ENCODE measurements around the gene GEMIN5. TPM values are rescaled to one million over a fixed set of nuclear protein-coding genes. Genes with fewer than 3 reads are reported as not detected.

The GEMIN5 gene
- total RNA-seq, 1 experiment from 2014 or later = 35.8 TPM

DNA sequence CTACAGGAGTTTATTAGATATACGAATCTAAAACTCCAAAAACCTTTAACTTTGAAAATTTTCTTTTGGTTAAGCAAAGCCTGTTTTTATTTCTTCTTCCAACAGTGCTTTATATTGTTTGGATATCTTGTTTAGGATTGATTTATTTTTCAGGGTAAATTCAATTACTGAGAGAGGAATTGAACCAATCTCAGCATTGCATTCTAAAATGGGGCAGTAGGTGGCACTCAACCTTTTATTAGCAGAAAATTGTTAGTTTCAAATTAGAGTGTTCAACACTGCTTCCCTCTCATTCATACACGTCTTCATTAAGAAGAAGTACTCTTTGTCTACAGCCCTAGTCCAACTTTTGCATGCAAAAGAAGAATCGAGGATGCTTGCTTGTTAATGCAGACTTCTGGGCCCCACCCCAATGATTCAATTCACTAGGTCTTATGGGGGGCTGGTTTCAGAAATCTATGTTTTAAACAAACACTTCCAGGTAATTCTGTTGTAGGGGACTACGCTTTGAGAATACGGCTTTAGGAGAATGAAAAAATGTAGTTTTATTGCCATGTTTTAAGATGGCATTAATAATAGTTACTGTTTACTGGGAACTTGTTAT, 29.5 kb upstream of the GEMIN5 start:
- no peak overlapping the region for H3K23ac ChIP-seq (ENCODE audit: insufficient read length, low read depth, low read length)
- no peaks in the 10 kb centered on the region for H3K79me1 ChIP-seq (ENCODE audit: insufficient read depth, low read depth, low read length, poor library complexity, severe bottlenecking)
- DNase-seq = no peak
- H2BK5ac ChIP-seq (ENCODE audit: insufficient read length, low read length) = no peak overlapping the region
- peak; percentile 68 for TF ChIP-seq CTCF (conservative IDR thresholded peaks at IDR 0.05)
- H3K18ac ChIP-seq (ENCODE audit: insufficient read length, low read depth, low read length) = no peak overlapping the region
- H3K9ac ChIP-seq (ENCODE audit: extremely low read depth, insufficient read length, low read length) = no peak overlapping the region
- Mint-ChIP-seq H3K27me3 (ENCODE audit: low read depth) (no peaks in the 10 kb centered on the region), H3K4me1 (no peaks in the 10 kb centered on the region), H3K4me3 (no peak overlapping the region), H3K27ac (no peak overlapping the region), H3K36me3 (ENCODE audit: insufficient read depth in 1 of 3, low read depth in 3 of 3) (peaks cover 0 to 6% (median 5%) of the 10 kb centered on the region in 3 experiments; a peak in 4 of 7 replicates), H3K9me3 (no peaks in the 10 kb centered on the region)
- no peak overlapping the region for H4K5ac ChIP-seq (ENCODE audit: insufficient read length, low read depth, low read length)
- H2BK120ac ChIP-seq (ENCODE audit: low read depth, low read length, poor library complexity, severe bottlenecking) = no peak overlapping the region
- no peak overlapping the region for H3K4me2 ChIP-seq (ENCODE audit: insufficient read depth, insufficient read length, low read length)
- H3K27me3 ChIP-seq (ENCODE audit: insufficient read depth, low read length) = no peaks in the 10 kb centered on the region
- no peak overlapping the region for H2BK12ac ChIP-seq (ENCODE audit: insufficient read length, low read depth, low read length)
- no peaks in the 10 kb centered on the region for H3K9me3 ChIP-seq (ENCODE audit: control insufficient read depth, low read depth, low read length)
- H3K14ac ChIP-seq (ENCODE audit: insufficient read depth, low read length) = no peak overlapping the region
- H3K79me2 ChIP-seq (ENCODE audit: insufficient read depth, low read length) = no peaks in the 10 kb centered on the region
- H4K8ac ChIP-seq (replicated peaks; ENCODE audit: insufficient read length, low read depth, low read length) = no peak overlapping the region
- no peak overlapping the region for H3K56ac ChIP-seq (ENCODE audit: insufficient read length, low read depth, low read length)
- H3K27ac ChIP-seq (ENCODE audit: insufficient read length, low read depth, low read length) = no peak overlapping the region
- H2BK15ac ChIP-seq (ENCODE audit: low read depth, low read length) = no peak overlapping the region
- H3K4me1 ChIP-seq (ENCODE audit: insufficient read depth, low read length) = no peaks in the 10 kb centered on the region
- H3K4ac ChIP-seq (ENCODE audit: low read depth, low read length) = no peak overlapping the region
- WGBS (ENCODE audit: extremely low coverage, insufficient read length, low lambda C conversion rate) = no CpG with 5 or more reads among the region's 5 CpGs
- H3T11ph ChIP-seq (ENCODE audit: low read length) = no peak overlapping the region
- H3K23me2 ChIP-seq (ENCODE audit: insufficient read length, low read depth, low read length, poor library complexity, severe bottlenecking) = no peaks in the 10 kb centered on the region
- H4K91ac ChIP-seq (ENCODE audit: insufficient read length, low read depth, low read length) = no peak overlapping the region
- no peak overlapping the region for H2AFZ ChIP-seq (ENCODE audit: low read length)
- no peak overlapping the region for H2BK20ac ChIP-seq (ENCODE audit: low read depth, low read length, poor library complexity, severe bottlenecking)
- H4K20me1 ChIP-seq (ENCODE audit: control insufficient read depth, insufficient read depth, insufficient read length) = no peaks in the 10 kb centered on the region
- no peak overlapping the region for H2AK5ac ChIP-seq (ENCODE audit: insufficient read length, low read length)
